MM.1S (cell line): ENCODE data around the gene GRM1.

Source experiments
- DNase-seq: peaks from one replicate; pipeline ENCODE4 v3.0.0-alpha.2; 2015
- H2AFZ ChIP-seq: fragments of 300-600 bp; sonication (generic); 2 replicates; pipeline ENCODE4 v1.6.0; 2016; ENCODE audit warnings: antibody characterized with exemption, low read length
- H3F3A ChIP-seq: fragments of 300-600 bp; sonication (generic); 2 replicates; pipeline ENCODE4 v1.6.1; 2016; ENCODE audit warnings: mild to moderate bottlenecking, antibody characterized with exemption, low read length, moderate library complexity, mixed read lengths; ENCODE audit not compliant: insufficient read depth
- H3K27ac ChIP-seq: fragments of 300-600 bp; sonication (generic); 2 replicates; pipeline ENCODE4 v1.5.1; 2016; ENCODE audit warnings: mild to moderate bottlenecking, low read length
- H3K27me3 ChIP-seq: fragments of 300-600 bp; sonication (generic); replicated peaks from 2 replicates; pipeline ENCODE4 v1.6.0; 2016; ENCODE audit warnings: low read length; ENCODE audit not compliant: insufficient read depth
- H3K36me3 ChIP-seq: fragments of 300-600 bp; sonication (generic); replicated peaks from 2 replicates; pipeline ENCODE4 v1.6.1; 2016; ENCODE audit warnings: mild to moderate bottlenecking, low read length, mixed read lengths; ENCODE audit not compliant: insufficient read depth
- H3K4me1 ChIP-seq: fragments of 300-600 bp; sonication (generic); 2 replicates; pipeline ENCODE4 v1.6.1; 2016; ENCODE audit warnings: low read length, mixed read lengths
- H3K4me2 ChIP-seq: fragments of 300-600 bp; sonication (generic); 2 replicates; pipeline ENCODE4 v1.6.0; 2016; ENCODE audit warnings: low read depth, low read length
- H3K4me3 ChIP-seq: fragments of 300-600 bp; sonication (generic); 2 replicates; pipeline ENCODE4 v1.5.1; 2016; ENCODE audit warnings: low read length, mixed read lengths
- H3K79me2 ChIP-seq: fragments of 300-600 bp; sonication (generic); 2 replicates; pipeline ENCODE4 v1.6.1; 2016; ENCODE audit warnings: mixed run types, low read length, mixed read lengths
- H3K9ac ChIP-seq: fragments of 300-600 bp; sonication (generic); 2 replicates; pipeline ENCODE4 v1.6.1; 2016; ENCODE audit warnings: low read length, mixed read lengths
- H3K9me2 ChIP-seq: fragments of 300-600 bp; sonication (generic); replicated peaks from 2 replicates; pipeline ENCODE4 v1.6.1; 2016; ENCODE audit warnings: mild to moderate bottlenecking, low read length, mixed read lengths; ENCODE audit not compliant: insufficient read depth
- H3K9me3 ChIP-seq: fragments of 300-600 bp; sonication (generic); replicated peaks from 2 replicates; pipeline ENCODE4 v1.6.1; 2016; ENCODE audit warnings: mild to moderate bottlenecking, low read length, mixed read lengths; ENCODE audit not compliant: insufficient read depth
- H4K20me1 ChIP-seq: fragments of 300-600 bp; sonication (generic); 2 replicates; pipeline ENCODE4 v1.6.1; 2016; ENCODE audit warnings: mild to moderate bottlenecking, low read length, moderate library complexity, mixed read lengths; ENCODE audit not compliant: insufficient read depth
- EZH2 ChIP-seq: fragments of 300-600 bp; sonication (generic); optimal IDR thresholded peaks from 2 replicates; pipeline ENCODE3; 2017; ENCODE audit warnings: low read depth, mild to moderate bottlenecking, antibody characterized with exemption, low read length, mixed read lengths
- EZH2phosphoT487 ChIP-seq: fragments of 300-600 bp; sonication (generic); IDR thresholded peaks from 2 replicates; pipeline ENCODE4 v1.6.1; 2018; ENCODE audit warnings: antibody characterized with exemption, low read length
- TF ChIP-seq, protein P1 (sequence below): fragments of 300-600 bp; sonication (generic); IDR thresholded peaks from 2 replicates; pipeline ENCODE4 v1.5.1; 2016; ENCODE audit warnings: antibody characterized with exemption, low read length, mixed read lengths

The GRM1 gene

DNA sequence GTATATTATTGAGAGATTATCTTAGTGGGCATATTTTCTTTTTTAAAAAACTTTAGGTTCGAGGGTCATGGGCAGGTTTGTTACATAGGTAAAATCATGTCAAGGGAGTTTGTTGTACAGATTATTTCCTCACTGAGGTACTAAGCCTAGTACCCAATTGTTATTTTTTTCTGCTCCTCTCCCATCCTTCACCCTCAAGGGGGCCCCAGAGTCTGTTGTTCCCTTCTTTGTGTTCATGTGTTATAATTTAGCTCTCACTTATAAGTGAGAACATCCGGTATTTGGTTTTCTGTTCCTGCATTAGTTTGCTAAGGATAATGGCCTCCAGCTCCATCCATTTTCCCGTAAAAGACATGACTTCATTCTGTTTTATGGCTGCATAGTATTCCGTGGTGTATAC, 266.8 kb downstream of the GRM1 start:
- no peak overlapping the region for H3K4me2 ChIP-seq
- H3K79me2 ChIP-seq, result no peaks in the 10 kb centered on the region
- DNase-seq, result no peak
- H3K9me2 ChIP-seq, result no peaks in the 10 kb centered on the region
- no peak overlapping the region for H3K4me3 ChIP-seq
- H3K27ac ChIP-seq, result no peak overlapping the region
- H2AFZ ChIP-seq, result no peak overlapping the region
- H3K36me3 ChIP-seq, result no peaks in the 10 kb centered on the region
- no peaks in the 10 kb centered on the region for H4K20me1 ChIP-seq
- no peaks in the 10 kb centered on the region for H3K27me3 ChIP-seq
- H3K9me3 ChIP-seq, result no peaks in the 10 kb centered on the region
- TF ChIP-seq EZH2phosphoT487, result no peak
- TF ChIP-seq, protein P1, sequence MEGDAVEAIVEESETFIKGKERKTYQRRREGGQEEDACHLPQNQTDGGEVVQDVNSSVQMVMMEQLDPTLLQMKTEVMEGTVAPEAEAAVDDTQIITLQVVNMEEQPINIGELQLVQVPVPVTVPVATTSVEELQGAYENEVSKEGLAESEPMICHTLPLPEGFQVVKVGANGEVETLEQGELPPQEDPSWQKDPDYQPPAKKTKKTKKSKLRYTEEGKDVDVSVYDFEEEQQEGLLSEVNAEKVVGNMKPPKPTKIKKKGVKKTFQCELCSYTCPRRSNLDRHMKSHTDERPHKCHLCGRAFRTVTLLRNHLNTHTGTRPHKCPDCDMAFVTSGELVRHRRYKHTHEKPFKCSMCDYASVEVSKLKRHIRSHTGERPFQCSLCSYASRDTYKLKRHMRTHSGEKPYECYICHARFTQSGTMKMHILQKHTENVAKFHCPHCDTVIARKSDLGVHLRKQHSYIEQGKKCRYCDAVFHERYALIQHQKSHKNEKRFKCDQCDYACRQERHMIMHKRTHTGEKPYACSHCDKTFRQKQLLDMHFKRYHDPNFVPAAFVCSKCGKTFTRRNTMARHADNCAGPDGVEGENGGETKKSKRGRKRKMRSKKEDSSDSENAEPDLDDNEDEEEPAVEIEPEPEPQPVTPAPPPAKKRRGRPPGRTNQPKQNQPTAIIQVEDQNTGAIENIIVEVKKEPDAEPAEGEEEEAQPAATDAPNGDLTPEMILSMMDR, result no peak
- TF ChIP-seq EZH2, result no peak
- no peaks in the 10 kb centered on the region for H3F3A ChIP-seq
- no peaks in the 10 kb centered on the region for H3K4me1 ChIP-seq
- H3K9ac ChIP-seq, result no peak overlapping the region

DNA sequence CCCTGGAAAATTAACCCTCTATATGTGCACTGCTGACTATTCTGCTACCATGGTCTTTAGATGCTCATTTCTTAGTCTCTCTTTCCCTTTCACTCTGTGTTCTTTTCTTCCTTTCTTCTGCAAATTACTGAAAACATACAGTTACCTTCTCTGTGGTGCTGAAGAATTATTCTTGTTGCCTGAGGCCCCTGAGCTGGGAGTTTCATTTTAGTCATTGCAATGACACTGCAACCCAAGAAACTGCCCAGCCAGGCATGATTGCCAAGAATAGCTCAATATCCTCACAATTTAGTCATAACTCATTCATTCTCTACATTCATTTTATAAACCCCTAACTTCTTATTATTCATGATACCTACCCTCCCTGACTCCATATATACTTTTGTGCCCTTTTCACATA, 269.0 kb downstream of the GRM1 start:
- Histone ChIP-seq H3K4me3 (no peak overlapping the region), H3K27ac (no peak overlapping the region), H2AFZ (no peak overlapping the region), H3K27me3 (no peaks in the 10 kb centered on the region), H4K20me1 (no peaks in the 10 kb centered on the region), H3K36me3 (no peaks in the 10 kb centered on the region), H3K9me2 (no peaks in the 10 kb centered on the region), H3K9ac (no peak overlapping the region), H3K9me3 (no peaks in the 10 kb centered on the region), H3K4me1 (no peaks in the 10 kb centered on the region), H3F3A (no peaks in the 10 kb centered on the region), H3K4me2 (no peak overlapping the region), H3K79me2 (no peaks in the 10 kb centered on the region)
- TF ChIP-seq EZH2phosphoT487 (no peak), EZH2 (no peak)
- no peak for DNase-seq

DNA sequence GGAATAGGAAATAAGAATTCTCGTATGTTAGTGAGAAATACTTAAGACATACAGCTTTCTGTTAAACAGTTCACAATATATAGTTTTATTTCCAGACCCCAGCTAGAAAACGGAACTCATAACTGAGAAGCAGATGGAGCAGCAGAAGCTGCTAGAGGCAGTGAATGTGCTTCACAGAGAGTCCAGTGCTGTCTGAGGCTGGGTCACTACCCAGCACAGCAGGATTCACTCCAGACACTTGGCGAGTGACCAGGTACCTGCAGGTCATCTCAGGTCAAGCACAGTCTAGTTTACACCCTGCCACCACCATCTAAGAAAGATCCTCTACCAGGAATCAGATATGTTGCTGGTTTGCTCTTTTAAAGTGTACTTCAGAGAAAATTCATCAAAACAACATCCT, 271.7 kb downstream of the GRM1 start:
- Histone ChIP-seq H3K9me3 (no peaks in the 10 kb centered on the region), H3F3A (no peaks in the 10 kb centered on the region), H3K36me3 (no peaks in the 10 kb centered on the region), H4K20me1 (no peaks in the 10 kb centered on the region), H3K27ac (no peak overlapping the region), H3K4me3 (no peak overlapping the region), H3K4me1 (no peaks in the 10 kb centered on the region), H3K27me3 (no peaks in the 10 kb centered on the region), H3K79me2 (no peaks in the 10 kb centered on the region), H3K9ac (no peak overlapping the region), H3K4me2 (no peak overlapping the region), H2AFZ (no peak overlapping the region), H3K9me2 (no peaks in the 10 kb centered on the region)
- DNase-seq, result no peak
- TF ChIP-seq EZH2phosphoT487 (no peak), EZH2 (no peak)
- TF ChIP-seq, protein P1, result no peak

DNA sequence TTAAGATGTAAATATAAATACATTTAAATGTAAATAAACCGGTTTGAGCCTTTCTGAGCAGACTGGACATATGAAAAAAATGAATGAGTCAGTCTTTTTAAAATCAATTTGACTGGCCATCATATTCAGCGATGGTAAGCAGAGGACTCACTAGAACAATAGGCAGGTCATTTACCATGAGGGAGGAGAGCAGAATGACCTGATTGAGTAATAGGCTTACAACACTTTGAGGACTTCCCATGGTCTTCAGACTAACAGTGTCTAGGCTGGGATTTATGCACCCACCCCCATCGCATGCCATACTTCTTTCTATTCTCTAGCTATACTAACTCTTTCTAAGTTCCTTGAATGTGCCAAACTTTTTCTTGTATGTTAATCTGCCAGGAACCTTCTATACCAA, 272.9 kb downstream of the GRM1 start:
- TF ChIP-seq EZH2 (no peak), EZH2phosphoT487 (no peak)
- TF ChIP-seq, protein P1, result no peak
- Histone ChIP-seq H3K27ac (no peak overlapping the region), H3K79me2 (no peaks in the 10 kb centered on the region), H4K20me1 (no peaks in the 10 kb centered on the region), H3K9me3 (no peaks in the 10 kb centered on the region), H3K4me2 (no peak overlapping the region), H3K9ac (no peak overlapping the region), H3K36me3 (no peaks in the 10 kb centered on the region), H3K9me2 (no peaks in the 10 kb centered on the region), H3F3A (no peaks in the 10 kb centered on the region), H2AFZ (no peak overlapping the region), H3K4me1 (no peaks in the 10 kb centered on the region), H3K27me3 (no peaks in the 10 kb centered on the region), H3K4me3 (no peak overlapping the region)
- no peak for DNase-seq
